ENCODE measurements around the gene SPATA24. TPM values are rescaled to one million over a fixed set of nuclear protein-coding genes. Genes with fewer than 3 reads are reported as not detected.

The SPATA24 gene
- total and polyA plus RNA-seq, 2 donors (not counting 1 experiment from before 2014, with no cell fraction given): 5.6 to 7.4 TPM

- Histone ChIP-seq H3K27me3 (ENCODE audit: control insufficient read depth, insufficient read depth, low read length) (peaks cover 11% of the 10 kb centered on the region), H3K4me1 (ENCODE audit: control insufficient read depth, extremely low read depth, insufficient read depth, low read length) (peaks cover 8% of the 10 kb centered on the region), H4K20me1 (ENCODE audit: control insufficient read depth, extremely low read depth, insufficient read depth, low read length) (no peaks in the 10 kb centered on the region), H3K4me2 (ENCODE audit: extremely low read depth, insufficient read depth, low read length) (no peak overlapping the region), H3K9me3 (ENCODE audit: control insufficient read depth, insufficient read depth, low read depth, low read length) (no peaks in the 10 kb centered on the region), H3K4me3 (replicated peaks in 1 of 4; ENCODE audit: control extremely low read depth in 1 of 4, insufficient read depth in 1 of 4, low read depth in 3 of 4, low read length in 4 of 4) (no peak overlapping the region), H3K79me2 (ENCODE audit: control insufficient read depth, insufficient read depth, low read length) (no peaks in the 10 kb centered on the region), H2AFZ (ENCODE audit: low read length) (no peak overlapping the region), H3K27ac (ENCODE audit: insufficient read depth, low read length) (no peak overlapping the region), H3K36me3 (ENCODE audit: control insufficient read depth, insufficient read depth, low read length) (no peaks in the 10 kb centered on the region), H3K9ac (ENCODE audit: insufficient read depth, low read length) (no peak overlapping the region)
- TF ChIP-seq CTCF (conservative IDR thresholded peaks at IDR 0.05 in 1 of 2, IDR thresholded peaks at IDR 0.05 in 1 of 2; ENCODE audit: low read depth in 1 of 2, low read length in 2 of 2) (no peak), EZH2 (IDR thresholded peaks at IDR 0.05; ENCODE audit: low read length, missing control alignments) (no peak)
- DNase-seq (ENCODE audit: low read depth in 2 of 2): no peak
Observed at GRCh38 chr5:139392324-139392677, 11.6 kb downstream of the SPATA24 start.

- Histone ChIP-seq H3K27ac (ENCODE audit: insufficient read depth, low read length) (no peak overlapping the region), H2AFZ (ENCODE audit: low read length) (no peak overlapping the region), H3K4me1 (ENCODE audit: control insufficient read depth, extremely low read depth, insufficient read depth, low read length) (peaks cover 8% of the 10 kb centered on the region), H3K36me3 (ENCODE audit: control insufficient read depth, insufficient read depth, low read length) (no peaks in the 10 kb centered on the region), H3K4me3 (replicated peaks in 1 of 4; ENCODE audit: control extremely low read depth in 1 of 4, insufficient read depth in 1 of 4, low read depth in 3 of 4, low read length in 4 of 4) (no peak overlapping the region), H3K27me3 (ENCODE audit: control insufficient read depth, insufficient read depth, low read length) (peaks cover 11% of the 10 kb centered on the region), H3K4me2 (ENCODE audit: extremely low read depth, insufficient read depth, low read length) (no peak overlapping the region), H3K79me2 (ENCODE audit: control insufficient read depth, insufficient read depth, low read length) (no peaks in the 10 kb centered on the region), H3K9me3 (ENCODE audit: control insufficient read depth, insufficient read depth, low read depth, low read length) (no peaks in the 10 kb centered on the region), H3K9ac (ENCODE audit: insufficient read depth, low read length) (no peak overlapping the region), H4K20me1 (ENCODE audit: control insufficient read depth, extremely low read depth, insufficient read depth, low read length) (no peaks in the 10 kb centered on the region)
- no peak for TF ChIP-seq EZH2 (IDR thresholded peaks at IDR 0.05; ENCODE audit: low read length, missing control alignments)
- TF ChIP-seq CTCF (conservative IDR thresholded peaks at IDR 0.05 in 1 of 2, IDR thresholded peaks at IDR 0.05 in 1 of 2; ENCODE audit: low read depth in 1 of 2, low read length in 2 of 2): no peak
- peak; percentile 8 to 33 for DNase-seq (ENCODE audit: low read depth in 2 of 2)
Observed at GRCh38 chr5:139391570-139392323, 12.1 kb downstream of the SPATA24 start.

GRCh38 chr5:139390639-139391569 is 13.0 kb downstream of the SPATA24 start:
- Histone ChIP-seq H3K9me3 (ENCODE audit: control insufficient read depth, insufficient read depth, low read depth, low read length) (no peaks in the 10 kb centered on the region), H3K4me1 (ENCODE audit: control insufficient read depth, extremely low read depth, insufficient read depth, low read length) (peaks cover 8% of the 10 kb centered on the region), H3K36me3 (ENCODE audit: control insufficient read depth, insufficient read depth, low read length) (no peaks in the 10 kb centered on the region), H3K79me2 (ENCODE audit: control insufficient read depth, insufficient read depth, low read length) (no peaks in the 10 kb centered on the region), H3K4me2 (ENCODE audit: extremely low read depth, insufficient read depth, low read length) (no peak overlapping the region), H4K20me1 (ENCODE audit: control insufficient read depth, extremely low read depth, insufficient read depth, low read length) (no peaks in the 10 kb centered on the region), H3K27me3 (ENCODE audit: control insufficient read depth, insufficient read depth, low read length) (peaks cover 11% of the 10 kb centered on the region), H3K4me3 (replicated peaks in 1 of 4; ENCODE audit: control extremely low read depth in 1 of 4, insufficient read depth in 1 of 4, low read depth in 3 of 4, low read length in 4 of 4) (no peak overlapping the region), H3K27ac (ENCODE audit: insufficient read depth, low read length) (no peak overlapping the region), H3K9ac (ENCODE audit: insufficient read depth, low read length) (no peak overlapping the region), H2AFZ (ENCODE audit: low read length) (no peak overlapping the region)
- no peak for DNase-seq (ENCODE audit: low read depth in 2 of 2)
- TF ChIP-seq CTCF (conservative IDR thresholded peaks at IDR 0.05 in 1 of 2, IDR thresholded peaks at IDR 0.05 in 1 of 2; ENCODE audit: low read depth in 1 of 2, low read length in 2 of 2) (no peak), EZH2 (IDR thresholded peaks at IDR 0.05; ENCODE audit: low read length, missing control alignments) (no peak)

Measured in fibroblast of lung (primary cell).